Nephron progenitor cell (in vitro differentiated cells): ENCODE data around the gene BCAR3.
"Not testable (repeated sequence)": the region's sequence is repeated elsewhere in the genome, so short reads cannot be mapped to it uniquely, and the experiment has no call there.

Source experiments
- DNase-seq: peaks from one replicate; pipeline ENCODE4 v3.0.0; 2021
- H3K27ac Mint-ChIP-seq: 2 replicates; pipeline ENCODE4 v1.8.0; 2021; ENCODE audit warnings: mild to moderate bottlenecking, moderate library complexity, mixed read lengths
- H3K27me3 Mint-ChIP-seq: 2 replicates; pipeline ENCODE4 v1.8.0; 2021; ENCODE audit warnings: mild to moderate bottlenecking, low read depth, mixed read lengths; ENCODE audit not compliant: poor library complexity
- H3K36me3 Mint-ChIP-seq: 2 replicates; pipeline ENCODE4 v1.8.0; 2021; ENCODE audit warnings: low read depth, mixed read lengths
- H3K4me1 Mint-ChIP-seq: 2 replicates; pipeline ENCODE4 v1.8.0; 2021; ENCODE audit warnings: mixed read lengths
- H3K4me3 Mint-ChIP-seq: 2 replicates; pipeline ENCODE4 v1.8.0; 2021; ENCODE audit warnings: mild to moderate bottlenecking, moderate library complexity, mixed read lengths
- H3K9me3 Mint-ChIP-seq: 2 replicates; pipeline ENCODE4 v1.8.0; 2021; ENCODE audit warnings: mild to moderate bottlenecking, moderate library complexity, mixed read lengths
- CTCF ChIP-seq: fragments of 200-600 bp; sonication (generic); IDR thresholded peaks from 2 replicates; pipeline ENCODE4 v1.5.0; 2021; ENCODE audit warnings: antibody characterized with exemption

Gene BCAR3

GRCh38 chr1:93662481-93663207, 19.0 kb downstream of the BCAR3 start:
- no peak for DNase-seq
- peaks cover 60% of the 10 kb centered on the region for H3K4me1 Mint-ChIP-seq

GRCh38 chr1:93661829-93662474, 19.7 kb downstream of the BCAR3 start:
- no peaks in the 10 kb centered on the region for H3K27me3 Mint-ChIP-seq
- H3K9me3 Mint-ChIP-seq: no peaks in the 10 kb centered on the region
- H3K4me3 Mint-ChIP-seq: no peak overlapping the region
- no peak overlapping the region for H3K27ac Mint-ChIP-seq
- DNase-seq: no peak
- H3K4me1 Mint-ChIP-seq: peaks cover 54% of the 10 kb centered on the region
- peaks cover 53% of the 10 kb centered on the region for H3K36me3 Mint-ChIP-seq
- TF ChIP-seq CTCF: no peak

More at GRCh38 chr1:93662481-93663207, 19.0 kb downstream of the BCAR3 start:
- Mint-ChIP-seq H3K4me3 (no peak overlapping the region), H3K27me3 (no peaks in the 10 kb centered on the region), H3K36me3 (peaks cover 55% of the 10 kb centered on the region), H3K9me3 (no peaks in the 10 kb centered on the region), H3K27ac (peak overlapping the region; percentile 8)
- no peak for TF ChIP-seq CTCF

GRCh38 chr1:93661341-93661740, 20.3 kb downstream of the BCAR3 start:
- Mint-ChIP-seq H3K36me3 (peaks cover 52% of the 10 kb centered on the region), H3K4me1 (peaks cover 47% of the 10 kb centered on the region)
- H3K4me3 Mint-ChIP-seq, H3K9me3 Mint-ChIP-seq, H3K27me3 Mint-ChIP-seq, H3K27ac Mint-ChIP-seq, DNase-seq: not testable (repeated sequence)

GRCh38 chr1:93659822-93660503, 21.7 kb downstream of the BCAR3 start:
- Mint-ChIP-seq H3K4me3 (no peak overlapping the region), H3K9me3 (no peaks in the 10 kb centered on the region), H3K36me3 (peaks cover 57% of the 10 kb centered on the region), H3K4me1 (peaks cover 34% of the 10 kb centered on the region), H3K27me3 (peaks cover 5% of the 10 kb centered on the region), H3K27ac (peak overlapping the region; percentile 52)
- DNase-seq: no peak
- no peak for TF ChIP-seq CTCF

GRCh38 chr1:93658188-93658587, 23.4 kb downstream of the BCAR3 start:
- no peak for TF ChIP-seq CTCF
- no peak for DNase-seq
- H3K27ac Mint-ChIP-seq: no peak overlapping the region
- peaks cover 68% of the 10 kb centered on the region for H3K36me3 Mint-ChIP-seq
- H3K27me3 Mint-ChIP-seq: peaks cover 5% of the 10 kb centered on the region
- H3K4me3 Mint-ChIP-seq: no peak overlapping the region
- H3K4me1 Mint-ChIP-seq: peaks cover 19% of the 10 kb centered on the region
- H3K9me3 Mint-ChIP-seq: peaks cover 14% of the 10 kb centered on the region

GRCh38 chr1:93656491-93656890, 25.1 kb downstream of the BCAR3 start:
- Mint-ChIP-seq H3K4me3 (no peak overlapping the region), H3K4me1 (peaks cover 8% of the 10 kb centered on the region), H3K27ac (no peak overlapping the region), H3K27me3 (peaks cover 5% of the 10 kb centered on the region), H3K36me3 (peaks cover 57% of the 10 kb centered on the region), H3K9me3 (peaks cover 14% of the 10 kb centered on the region)
- no peak for DNase-seq
- TF ChIP-seq CTCF: no peak
